Amniotic stem cell (primary cell): Measurements from ENCODE around the gene GRID1.
"Not testable (repeated sequence)": the region's sequence is repeated elsewhere in the genome, so short reads cannot be mapped to it uniquely, and the experiment has no call there.

ENCODE experiments used
- DNase-seq: peaks from one replicate; lab custom pipeline; 2025; lab: John Stamatoyannopoulos, UW

Gene GRID1

DNA sequence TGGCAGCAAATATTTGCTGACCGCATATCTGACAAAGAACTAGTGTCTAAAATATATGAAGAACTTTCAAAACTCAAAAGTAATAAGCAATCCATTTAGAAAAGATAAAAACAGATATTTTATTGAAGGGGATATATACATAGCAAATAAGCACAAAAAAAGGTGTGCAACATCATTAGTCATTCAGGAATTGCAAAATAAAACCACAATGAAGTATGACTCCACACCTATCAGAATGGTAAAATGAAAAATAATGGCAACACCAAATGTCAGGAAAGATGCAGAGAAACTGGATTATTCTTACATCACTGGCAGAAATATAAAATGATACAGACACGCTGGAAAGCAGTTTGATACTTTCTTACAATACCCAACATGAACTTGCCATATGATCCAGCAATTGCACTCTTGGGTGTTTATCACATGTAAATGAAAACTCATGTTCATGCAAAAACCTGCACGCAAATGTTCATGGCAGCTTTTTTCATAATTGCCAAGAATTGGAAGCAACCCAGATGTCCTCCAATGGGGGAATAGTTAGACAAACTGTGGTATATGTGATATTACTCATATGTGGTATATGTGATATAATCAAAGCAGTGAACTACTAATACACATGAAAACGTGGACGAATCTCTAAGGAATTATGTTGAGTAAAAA, 645.5 kb downstream of the GRID1 start:
- no peak for DNase-seq

DNA sequence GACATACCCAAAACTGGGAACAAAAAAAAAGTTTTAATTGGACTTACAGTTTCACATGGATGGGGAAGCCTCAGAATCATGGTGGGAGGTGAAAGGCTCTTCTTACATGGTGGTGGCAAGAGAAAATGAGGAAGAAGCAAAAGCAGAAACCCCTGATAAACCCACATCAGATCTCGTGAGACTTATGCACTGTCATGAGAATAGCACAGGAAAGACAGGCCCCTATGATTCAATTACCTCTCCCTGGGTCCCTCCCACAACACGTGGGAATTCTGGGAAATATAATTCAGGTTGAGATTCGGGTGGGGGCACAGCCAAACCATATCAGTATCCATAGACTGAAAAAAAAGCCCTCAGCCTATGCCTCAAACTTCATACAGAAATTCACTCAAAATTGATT, 647.2 kb downstream of the GRID1 start:
- DNase-seq = no peak

DNA sequence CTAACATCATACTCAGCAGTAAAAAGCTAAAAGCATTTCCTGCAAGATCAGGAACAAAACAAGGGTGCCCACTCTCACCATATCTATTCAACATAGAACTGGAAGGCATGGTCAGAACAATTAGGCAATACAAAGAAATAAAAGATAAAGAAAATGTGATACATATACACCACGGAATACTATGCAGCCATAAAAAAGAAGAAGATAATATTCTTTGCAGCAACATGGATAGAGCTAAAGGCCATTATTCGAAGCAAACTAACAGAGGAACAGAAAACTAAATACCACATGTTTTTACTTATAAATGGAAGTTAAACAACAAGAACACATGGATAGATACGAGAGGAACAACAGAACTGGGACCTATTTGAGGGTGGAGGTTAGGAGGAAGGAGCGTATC, 652.7 kb downstream of the GRID1 start:
- DNase-seq = no peak

DNA sequence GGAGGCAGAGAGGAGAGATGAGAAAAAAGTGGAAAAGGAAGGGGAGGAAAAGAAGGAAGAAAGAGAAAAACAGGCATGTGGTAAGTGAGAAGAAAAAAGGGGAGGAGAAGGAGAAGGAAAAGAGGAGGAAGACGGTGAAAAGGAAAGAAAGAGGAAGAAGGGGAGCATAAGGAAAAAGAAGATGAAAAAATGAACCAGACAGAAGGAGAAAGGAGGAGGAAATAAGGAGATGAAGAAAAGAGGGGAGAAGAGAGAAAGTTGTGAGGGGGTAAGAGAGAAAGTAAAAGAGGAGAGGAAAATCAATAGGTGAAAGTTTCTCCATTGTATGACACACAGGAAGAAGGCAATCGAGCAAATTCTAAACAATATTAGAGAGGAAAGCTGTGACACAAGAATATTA, 663.8 kb downstream of the GRID1 start:
- DNase-seq = no peak

DNA sequence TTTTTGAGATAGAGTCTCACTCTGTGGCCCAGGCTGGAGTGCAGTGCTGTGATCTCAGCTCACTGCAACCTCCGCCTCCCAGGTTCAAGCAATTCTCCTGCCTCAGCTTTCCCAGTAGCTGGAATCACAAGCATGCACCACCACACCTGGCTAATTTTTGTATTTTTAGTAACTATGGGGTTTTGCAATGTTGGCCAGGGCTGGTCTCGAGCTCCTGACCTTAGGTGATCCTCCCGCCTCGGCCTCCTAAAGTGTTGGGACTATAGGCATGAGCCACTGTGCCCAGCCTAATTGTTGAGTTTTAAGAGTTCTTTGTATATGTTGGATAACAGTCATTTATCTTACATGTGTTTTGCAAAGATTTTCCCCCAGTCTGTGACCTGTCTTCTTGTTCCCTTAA, 667.5 kb downstream of the GRID1 start:
- not testable (repeated sequence) for DNase-seq

DNA sequence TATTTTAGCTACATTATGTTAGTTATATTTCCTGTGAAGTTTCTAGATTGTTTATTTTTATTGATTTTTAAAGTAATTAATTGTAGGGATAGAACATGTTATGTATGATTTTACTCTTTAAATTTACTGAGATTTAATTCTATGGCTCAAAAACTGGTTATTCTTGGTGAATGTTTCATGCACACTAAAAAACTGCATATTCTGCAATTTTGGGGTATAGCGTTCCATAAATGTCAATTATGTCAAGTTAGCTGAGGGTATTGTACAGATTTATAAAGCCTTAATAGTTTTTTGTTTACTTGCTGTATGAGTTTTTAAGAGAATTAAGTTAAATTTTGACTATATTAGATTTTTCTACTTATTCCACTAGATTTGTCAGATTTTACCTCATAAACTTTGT, 669.7 kb downstream of the GRID1 start:
- DNase-seq = no peak

DNA sequence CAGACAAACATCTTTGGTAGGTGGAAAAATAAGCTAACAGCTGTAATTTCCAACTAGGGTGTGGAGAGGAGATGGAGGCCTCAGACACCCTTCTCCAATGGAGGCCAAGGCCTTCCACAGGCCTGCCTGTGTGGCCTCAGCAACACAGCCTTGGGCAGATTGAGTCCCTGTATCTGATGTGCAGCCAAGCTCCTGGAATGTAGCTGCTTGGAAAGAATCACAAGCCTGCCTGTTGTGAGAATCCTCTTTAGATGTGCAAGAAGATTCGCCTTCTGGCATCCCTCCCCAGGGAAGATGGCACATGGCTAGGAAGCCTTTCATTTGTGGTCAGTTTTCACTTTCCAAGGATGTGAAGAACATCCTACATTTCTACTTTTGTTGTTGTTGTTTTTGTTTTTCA, 684.0 kb downstream of the GRID1 start:
- no peak for DNase-seq

DNA sequence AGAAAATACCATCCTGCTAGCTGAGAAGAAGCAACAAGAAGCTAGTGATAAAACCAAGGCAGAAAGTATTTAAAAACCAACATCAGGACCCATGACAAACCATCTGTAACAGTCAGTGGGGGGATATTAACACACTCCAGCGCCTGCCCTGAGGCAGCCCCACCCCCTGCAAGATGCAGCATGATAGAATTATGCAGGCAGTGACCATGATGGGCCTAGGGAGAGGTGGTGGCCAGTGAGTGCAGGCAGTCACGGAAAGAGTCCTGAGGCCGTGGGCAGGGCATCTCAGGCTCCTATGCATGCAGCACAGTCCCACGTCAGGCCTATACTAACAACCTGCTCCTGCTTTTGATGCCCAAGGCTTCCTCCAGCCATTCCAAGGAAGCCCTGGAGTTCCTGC, 686.9 kb downstream of the GRID1 start:
- DNase-seq = no peak

DNA sequence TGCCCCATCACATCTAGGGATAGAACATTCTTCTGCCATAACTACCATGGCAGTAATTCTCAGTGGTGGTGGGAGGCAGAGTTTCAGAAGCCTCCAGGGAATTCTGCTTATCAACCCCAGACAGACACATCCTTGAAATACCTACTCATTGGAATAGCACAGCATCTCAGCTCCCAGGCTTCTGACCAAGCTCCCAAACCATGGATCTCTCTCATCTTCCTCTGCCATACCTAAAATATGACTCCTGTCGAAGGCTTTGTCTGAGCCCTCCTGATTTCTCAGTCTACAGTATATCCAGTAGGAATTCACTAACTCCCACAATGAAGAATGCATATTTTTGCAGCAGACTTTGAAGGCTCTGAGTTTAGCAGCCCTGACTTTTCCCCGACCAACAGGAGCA, 687.5 kb downstream of the GRID1 start:
- DNase-seq = no peak

DNA sequence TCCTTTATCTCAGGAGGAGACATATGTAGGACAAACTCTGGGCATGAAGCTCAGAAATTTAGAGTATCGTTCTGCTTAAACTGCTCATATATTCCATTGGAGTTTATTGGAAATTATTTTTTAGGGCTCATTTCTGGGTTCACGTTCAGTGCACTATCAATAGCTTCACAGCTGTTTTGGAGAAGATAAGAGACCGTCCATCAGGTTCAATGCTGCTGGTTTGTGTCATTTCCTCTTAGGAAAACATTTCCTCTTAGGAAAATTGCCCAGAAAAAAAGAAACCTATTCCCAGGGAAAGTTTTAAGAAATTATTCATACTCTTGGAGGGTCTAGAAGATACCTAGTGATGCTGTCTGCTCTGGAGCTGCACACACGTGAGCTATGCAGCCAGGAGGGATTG, 691.7 kb downstream of the GRID1 start:
- DNase-seq = no peak

DNA sequence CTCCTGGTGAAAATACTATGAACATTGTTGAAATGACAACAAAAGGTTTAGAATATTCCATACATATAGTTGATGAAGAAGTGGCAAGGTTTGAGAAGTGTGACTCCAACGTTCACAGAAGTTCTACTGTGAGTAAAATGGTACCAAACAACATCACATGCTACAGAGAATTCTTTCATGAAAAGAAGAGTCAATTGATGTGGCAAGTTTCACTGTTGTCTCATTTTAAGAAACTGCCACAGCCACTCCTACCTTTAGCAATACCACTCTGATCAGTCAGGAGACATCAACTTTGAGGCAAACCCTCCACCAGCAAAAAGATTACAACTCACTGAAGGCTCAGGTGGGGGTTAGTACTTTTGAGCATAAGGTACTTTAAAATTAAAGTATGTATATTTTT, 693.3 kb downstream of the GRID1 start:
- DNase-seq = no peak

DNA sequence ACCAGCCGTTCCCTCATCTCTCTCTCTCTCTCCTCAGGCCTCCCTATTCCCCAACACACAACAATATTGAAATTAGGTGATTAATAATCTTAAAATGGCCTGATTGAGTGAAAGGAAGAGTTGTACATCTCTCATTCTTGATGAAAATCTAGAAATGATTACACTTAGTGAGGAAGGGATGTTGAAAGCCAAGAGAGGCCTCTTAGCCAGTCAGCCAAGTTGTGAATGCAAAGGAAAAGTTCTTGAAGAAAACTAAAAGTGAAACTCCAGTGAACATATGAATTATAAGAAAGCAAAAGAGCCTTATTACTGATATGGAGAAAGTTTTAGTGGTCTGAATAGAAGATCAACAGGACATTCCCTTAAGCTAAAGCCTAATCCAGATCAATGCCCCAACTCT, 695.1 kb downstream of the GRID1 start:
- no peak for DNase-seq

DNA sequence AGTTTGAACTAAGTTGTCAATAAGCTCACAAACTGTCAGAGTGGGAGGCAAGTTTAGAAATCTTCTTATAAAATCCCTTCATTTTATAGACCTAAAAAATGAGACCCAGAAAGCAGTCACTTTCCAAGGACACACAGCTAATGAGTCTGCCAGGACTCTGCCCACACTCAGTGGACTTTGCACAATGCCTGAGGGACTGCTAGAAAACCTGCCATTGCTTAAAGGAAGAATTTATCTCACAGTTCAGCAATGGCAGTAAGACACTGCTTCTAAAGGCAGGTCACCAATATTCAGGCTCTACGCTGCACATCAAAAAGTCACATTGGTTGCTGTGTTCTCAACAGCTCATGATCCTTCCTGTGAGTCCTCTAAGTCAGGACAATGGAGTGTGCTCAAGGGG, 698.1 kb downstream of the GRID1 start:
- no peak for DNase-seq

DNA sequence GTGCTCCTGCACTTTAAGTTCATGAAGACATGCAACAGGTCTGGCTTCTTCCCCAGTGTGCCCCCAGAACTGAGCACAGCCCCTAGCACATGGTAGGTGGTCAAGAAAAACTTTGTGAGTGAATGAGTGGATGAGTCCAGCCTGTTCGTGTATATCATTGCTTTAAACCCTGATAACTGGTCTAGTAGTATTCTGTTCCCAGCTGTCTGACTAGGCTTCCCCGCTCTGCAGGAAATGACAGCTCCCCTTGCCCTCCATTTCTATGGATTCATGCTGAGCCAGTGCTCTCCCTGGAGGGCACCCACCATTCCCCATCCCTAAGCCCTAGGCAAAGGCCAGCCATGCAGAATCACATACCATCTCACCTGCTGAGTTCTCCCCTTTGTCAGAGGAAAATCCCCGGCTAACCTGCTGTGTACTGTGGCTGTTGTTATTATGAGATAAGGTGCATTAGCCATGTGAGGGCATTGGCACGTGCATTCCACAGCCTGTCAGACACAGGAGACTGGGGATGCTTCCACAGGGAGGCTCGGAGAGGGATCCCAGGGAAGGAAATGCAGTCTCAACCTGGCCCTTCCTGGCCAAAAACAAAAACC, 698.9 kb downstream of the GRID1 start:
- no peak for DNase-seq

DNA sequence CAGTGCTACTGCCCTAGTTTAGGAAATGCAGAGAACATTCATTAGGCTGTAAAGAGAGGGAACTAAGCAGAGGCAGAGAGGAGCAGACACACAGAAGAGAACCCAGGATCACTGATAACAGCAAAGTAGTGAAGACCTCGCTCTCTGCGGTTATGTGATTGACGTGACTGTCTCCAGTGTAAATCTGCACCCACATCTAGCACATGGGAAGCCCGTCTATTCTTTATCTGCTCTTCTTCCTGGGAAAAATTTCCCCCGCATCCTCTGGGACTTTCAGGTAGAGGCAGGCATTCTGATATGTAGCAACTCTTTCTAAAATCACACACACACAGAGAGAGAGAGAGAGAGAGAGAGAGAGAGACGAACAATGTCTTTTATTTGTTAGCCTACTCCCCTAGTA, 699.6 kb downstream of the GRID1 start:
- no peak for DNase-seq

DNA sequence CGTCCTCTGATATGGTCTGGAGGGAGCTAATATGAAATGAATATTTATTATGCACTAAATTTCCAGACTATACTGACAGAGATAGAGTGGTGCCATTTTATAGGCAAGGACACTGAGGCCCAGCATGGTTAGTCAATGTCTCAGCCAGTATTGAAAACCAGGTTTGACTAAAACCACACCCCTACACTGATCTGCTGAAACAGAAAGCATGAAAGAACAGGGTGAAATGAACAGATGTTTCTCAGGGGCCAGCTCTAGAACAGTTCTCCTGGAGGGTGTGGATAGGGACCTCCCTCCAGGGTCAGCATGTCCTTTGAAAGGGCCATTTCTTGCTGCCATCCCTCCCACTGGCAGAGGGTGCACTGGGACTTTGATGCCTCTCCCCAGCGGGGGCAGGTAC, 700.5 kb downstream of the GRID1 start:
- DNase-seq = no peak

DNA sequence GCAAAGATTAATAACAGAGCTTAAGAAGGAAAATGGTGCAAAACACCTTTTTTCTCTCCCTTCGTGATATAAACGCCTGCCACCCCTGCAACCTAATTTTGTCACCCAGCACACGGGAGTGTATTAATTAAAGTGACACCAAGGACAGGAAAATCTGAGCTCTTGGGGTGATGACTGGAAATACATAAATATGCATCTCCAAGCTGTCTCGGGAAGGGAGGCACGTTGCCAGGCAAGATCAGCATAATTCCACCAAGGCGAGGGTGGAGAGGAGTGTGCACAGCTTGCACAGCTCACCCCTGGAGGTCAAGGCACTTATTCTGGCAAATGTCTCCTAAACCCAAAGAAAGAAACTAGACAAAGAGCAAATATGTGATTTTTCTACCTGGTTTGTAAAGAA, 700.9 kb downstream of the GRID1 start:
- no peak for DNase-seq

DNA sequence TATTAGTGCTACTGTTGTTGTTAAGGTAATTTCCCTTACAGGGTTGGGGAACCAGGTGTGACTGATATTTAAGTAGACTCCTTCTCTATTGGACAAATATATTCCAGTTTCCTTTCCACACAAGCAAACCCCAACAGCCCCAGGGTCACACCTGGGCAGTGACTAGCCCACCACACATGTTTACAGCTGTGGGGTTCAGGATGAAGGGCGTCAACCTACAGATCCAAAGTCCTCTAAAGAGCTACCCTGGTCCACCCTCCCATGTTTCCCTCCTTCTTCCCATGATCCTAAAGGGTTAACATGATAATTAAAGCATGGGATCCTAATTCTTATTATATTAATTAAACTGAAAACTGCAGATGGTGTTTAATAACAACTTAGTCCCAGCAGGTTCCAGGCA, 701.5 kb downstream of the GRID1 start:
- DNase-seq = no peak

DNA sequence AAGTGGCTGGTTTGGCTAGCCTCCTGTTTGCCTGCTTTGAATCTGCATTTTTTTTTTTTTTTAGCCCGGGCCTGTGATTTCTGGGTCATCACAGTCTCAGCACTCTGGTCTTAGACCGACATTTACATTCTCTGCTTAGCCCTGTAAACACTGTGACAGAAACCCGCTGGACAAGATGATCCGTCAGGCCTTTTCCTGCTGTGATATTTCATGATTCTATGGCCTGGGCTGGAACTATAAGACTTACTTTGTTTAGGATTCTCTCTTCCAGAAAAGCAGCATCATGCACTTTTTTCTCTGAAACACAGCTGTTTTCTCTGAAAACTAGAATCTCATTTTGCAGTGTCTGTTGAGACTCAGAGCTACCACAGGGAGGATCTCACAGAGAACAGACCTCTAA, 705.5 kb downstream of the GRID1 start:
- no peak for DNase-seq

DNA sequence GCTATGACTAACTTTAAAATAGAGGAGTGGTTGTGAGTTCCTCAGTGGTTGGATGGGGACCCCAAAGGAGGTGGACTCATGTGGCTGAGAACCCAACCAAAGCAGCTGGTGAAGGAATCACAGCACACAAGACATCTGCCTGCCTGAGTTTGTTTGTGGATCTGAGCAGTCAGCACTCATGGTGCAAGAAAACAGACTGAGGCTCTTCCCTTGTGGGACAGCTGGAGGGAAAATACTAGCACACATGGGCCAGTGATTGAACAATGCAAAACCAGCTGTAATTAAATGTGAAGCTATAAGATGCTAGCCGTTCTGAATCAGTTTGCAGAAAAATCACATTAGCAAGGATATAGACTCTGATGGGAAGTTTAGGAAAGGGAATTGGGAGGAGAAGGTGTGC, 707.3 kb downstream of the GRID1 start:
- no peak for DNase-seq

DNA sequence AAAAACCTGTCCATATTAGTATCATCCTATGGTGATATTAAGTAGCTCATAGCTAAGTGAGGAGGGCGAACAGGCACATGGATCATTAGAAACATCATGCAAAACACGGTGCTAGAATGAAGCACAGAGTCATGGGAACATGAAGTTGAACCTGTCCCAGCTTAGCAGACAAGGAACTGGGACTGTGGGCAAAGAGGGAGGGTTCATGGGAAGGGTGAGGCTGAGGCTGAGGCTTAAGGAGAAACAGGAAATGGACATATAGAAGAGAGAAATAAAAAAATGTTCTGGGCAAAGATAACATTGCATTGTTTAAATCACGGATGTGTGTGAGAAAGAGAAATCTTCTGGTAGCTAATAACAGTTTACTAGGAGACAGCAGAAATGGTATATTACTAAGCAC, 708.1 kb downstream of the GRID1 start:
- DNase-seq = no peak

DNA sequence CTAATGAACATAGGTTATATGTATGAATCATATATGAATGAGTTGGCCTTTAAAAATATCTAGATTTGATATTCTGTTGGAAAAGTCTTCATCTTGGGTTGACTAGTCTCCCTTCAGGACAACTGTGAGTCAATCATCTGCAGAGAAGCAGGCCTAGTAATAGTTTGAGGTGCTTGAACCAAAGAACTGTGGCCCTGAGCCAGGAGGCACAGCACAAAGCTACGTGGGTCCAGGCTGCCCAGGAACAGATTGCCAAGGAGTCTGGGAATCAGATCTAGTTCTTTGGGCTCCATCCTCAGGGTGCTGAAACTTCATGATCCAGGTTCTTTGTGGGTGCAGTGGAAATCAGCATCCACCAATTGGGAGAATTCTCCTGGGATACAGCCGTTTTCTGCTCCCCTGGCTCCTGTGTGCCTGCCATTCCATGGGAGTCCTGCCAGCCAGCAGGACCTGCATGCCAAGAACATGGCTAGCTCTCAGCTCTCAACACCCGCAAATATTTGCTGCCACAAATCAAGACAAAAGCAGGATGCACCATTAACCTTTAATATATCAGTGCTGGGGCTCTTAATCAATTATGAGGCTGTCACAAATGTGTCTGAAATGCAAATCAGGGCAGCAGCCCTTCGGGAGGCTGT, 709.0 kb downstream of the GRID1 start:
- DNase-seq = no peak

DNA sequence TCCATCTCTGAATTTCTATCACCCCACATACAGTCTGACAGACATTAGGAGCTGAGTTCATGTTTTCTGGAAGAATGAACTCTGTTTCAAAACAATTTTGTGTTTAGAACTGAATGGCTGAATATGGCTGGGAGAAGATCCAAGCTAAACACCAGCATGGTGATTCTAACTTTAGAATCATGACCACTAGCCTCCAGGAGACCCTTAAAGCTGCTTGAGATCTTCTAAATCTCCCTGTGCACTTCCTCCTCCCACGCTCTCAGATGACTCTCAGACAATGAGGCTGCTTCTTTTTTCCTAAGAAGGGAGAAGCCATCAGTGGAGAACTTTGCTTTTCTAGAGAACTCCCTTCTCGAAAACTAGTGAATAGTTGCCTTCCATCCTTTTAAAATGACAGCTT, 711.2 kb downstream of the GRID1 start:
- DNase-seq = no peak

DNA sequence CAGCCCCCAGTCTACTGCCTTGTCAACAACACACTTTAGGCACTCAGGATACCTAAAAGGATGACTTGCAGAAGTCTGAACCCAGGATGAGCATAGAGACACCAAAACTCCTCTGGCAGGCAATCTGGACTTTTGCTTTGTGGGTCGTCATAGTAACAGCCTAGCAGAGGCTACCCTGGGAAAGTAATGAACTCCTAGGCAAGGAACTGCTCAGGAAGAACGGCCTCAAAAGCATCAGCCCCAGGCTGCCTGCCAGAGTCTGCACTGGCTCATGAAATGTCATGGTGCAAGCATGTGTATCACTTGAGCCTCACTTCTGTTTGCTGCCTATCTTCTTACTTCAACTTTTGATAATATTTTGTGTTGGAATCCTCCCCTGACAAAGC, 715.1 kb downstream of the GRID1 start:
- no peak for DNase-seq
